GM23338 (cell line): Measurements from ENCODE around the gene CCDC91. TPM values are rescaled to one million over a fixed set of nuclear protein-coding genes. Genes with fewer than 3 reads are reported as not detected.

Experiments used
- ATAC-seq: fragments of 200-7000 bp; cut with Tn5 transposase; 3 replicates; pipeline ENCODE4 v1.9.1; 2020
- DNase-seq: peaks from one replicate; pipeline ENCODE4 v3.0.0-alpha.2; 2015; ENCODE audit warnings: low spot score
- H2AFZ ChIP-seq: fragments of 200-600 bp; sonication (generic); 2 replicates; pipeline ENCODE4 v1.8.0; 2016; ENCODE audit warnings: antibody characterized with exemption, mild to moderate bottlenecking, moderate library complexity
- H3F3A ChIP-seq: fragments of 200-600 bp; sonication (generic); replicated peaks from 2 replicates; pipeline ENCODE4 v1.8.0; 2017; ENCODE audit warnings: antibody characterized with exemption, mixed run types, low read depth
- H3K27ac ChIP-seq: fragments of 200-600 bp; sonication (generic); 2 replicates; pipeline ENCODE4 v1.6.1; 2016; ENCODE audit warnings: low read depth
- H3K27me3 ChIP-seq: fragments of 200-600 bp; sonication (generic); 2 replicates; pipeline ENCODE4 v1.8.0; 2016; ENCODE audit warnings: mild to moderate bottlenecking, mixed run types, moderate library complexity; ENCODE audit not compliant: insufficient read depth
- H3K36me3 ChIP-seq: fragments of 200-600 bp; sonication (generic); 2 replicates; pipeline ENCODE4 v1.8.0; 2016; ENCODE audit warnings: mild to moderate bottlenecking; ENCODE audit not compliant: insufficient read depth
- H3K4me1 ChIP-seq: fragments of 200-600 bp; sonication (generic); 2 replicates; pipeline ENCODE4 v1.8.0; 2016; ENCODE audit warnings: mild to moderate bottlenecking, moderate library complexity; ENCODE audit not compliant: insufficient read depth
- H3K4me2 ChIP-seq: fragments of 200-600 bp; sonication (generic); 2 replicates; pipeline ENCODE4 v1.7.1; 2017; ENCODE audit warnings: mixed run types
- H3K4me3 ChIP-seq: fragments of 200-600 bp; sonication (generic); 2 replicates; pipeline ENCODE4 v1.6.1; 2016; ENCODE audit warnings: mixed run types
- H3K79me2 ChIP-seq: fragments of 200-600 bp; sonication (generic); replicated peaks from 2 replicates; pipeline ENCODE4 v1.8.0; 2017; ENCODE audit warnings: mild to moderate bottlenecking; ENCODE audit not compliant: insufficient read depth
- H3K9me2 ChIP-seq: fragments of 200-600 bp; sonication (generic); 2 replicates; pipeline ENCODE4 v1.8.0; 2017; ENCODE audit not compliant: insufficient read depth
- H4K20me1 ChIP-seq: fragments of 200-600 bp; sonication (generic); replicated peaks from 2 replicates; pipeline ENCODE4 v1.8.0; 2017; ENCODE audit warnings: mild to moderate bottlenecking; ENCODE audit not compliant: insufficient read depth
- H3K27ac Mint-ChIP-seq: 2 replicates; pipeline ENCODE4 v1.8.0; 2020; ENCODE audit warnings: inconsistent platforms, mild to moderate bottlenecking, moderate library complexity, mixed read lengths
- H3K27me3 Mint-ChIP-seq: 3 replicates; pipeline ENCODE4 v1.8.0; 2022; ENCODE audit warnings: low read depth, mild to moderate bottlenecking, moderate library complexity, mixed read lengths, inconsistent platforms; ENCODE audit not compliant: insufficient read depth, poor library complexity
- H3K36me3 Mint-ChIP-seq: 3 replicates; pipeline ENCODE4 v1.8.0; 2021; ENCODE audit warnings: low read depth, mild to moderate bottlenecking, inconsistent platforms, moderate library complexity, mixed read lengths
- H3K4me1 Mint-ChIP-seq: 3 replicates; pipeline ENCODE4 v1.8.0; 2020; ENCODE audit warnings: mild to moderate bottlenecking, inconsistent platforms, mixed read lengths
- H3K4me3 Mint-ChIP-seq: 3 replicates; pipeline ENCODE4 v1.8.0; 2021; ENCODE audit warnings: moderate library complexity, mild to moderate bottlenecking, inconsistent platforms, mixed read lengths
- H3K9me3 Mint-ChIP-seq: 3 replicates; pipeline ENCODE4 v1.8.0; 2020; ENCODE audit warnings: moderate library complexity, mild to moderate bottlenecking, inconsistent platforms, mixed read lengths
- CREB1 ChIP-seq: fragments of 250-450 bp; sonication (Bioruptor Pico); IDR thresholded peaks from 2 replicates; pipeline ENCODE4 v1.5.0; 2020; ENCODE audit warnings: low read depth, mild to moderate bottlenecking, moderate library complexity
- EZH2 ChIP-seq: fragments of 200-600 bp; sonication (generic); IDR thresholded peaks from one replicate; pipeline ENCODE4 v1.8.0; 2017; ENCODE audit warnings: antibody characterized with exemption, mild to moderate bottlenecking, low read depth; ENCODE audit not compliant: unreplicated experiment
- EZH2phosphoT487 ChIP-seq: fragments of 200-600 bp; sonication (generic); IDR thresholded peaks from one replicate; pipeline ENCODE4 v1.8.1; 2018; ENCODE audit warnings: antibody characterized with exemption; ENCODE audit not compliant: unreplicated experiment
- JUNB ChIP-seq: IDR thresholded peaks from one replicate; pipeline ENCODE4 v1.6.1; 2016; ENCODE audit warnings: antibody characterized with exemption; ENCODE audit not compliant: unreplicated experiment
- NANOG ChIP-seq: IDR thresholded peaks from 2 replicates; pipeline ENCODE4 v1.6.1; 2016; ENCODE audit warnings: antibody characterized with exemption, borderline replicate concordance
- STAT1 ChIP-seq: IDR thresholded peaks from one replicate; pipeline ENCODE4 v1.6.1; 2016; ENCODE audit warnings: antibody characterized with exemption; ENCODE audit not compliant: unreplicated experiment
- ZNF114 ChIP-seq: fragments of 250-450 bp; sonication (Bioruptor Pico); IDR thresholded peaks from 2 replicates; pipeline ENCODE4 v1.5.0; 2020; ENCODE audit warnings: mild to moderate bottlenecking, moderate library complexity
- ZNF331 ChIP-seq: fragments of 250-450 bp; sonication (Bioruptor Pico); IDR thresholded peaks from 2 replicates; pipeline ENCODE4 v1.5.0; 2020; ENCODE audit warnings: low read depth, mild to moderate bottlenecking, moderate library complexity
- polyA plus RNA-seq: library from polyadenylated mRNA; unstranded; fragments of >200 nt; fragmentation: Nextera tagmentation; extraction: Ambion mirVana; gene quantifications from 2 replicates; pipeline ENCODE4 v1.2.1, GENCODE V29; 2016
- total RNA-seq: library from RNA; depleted of rRNA; stranded (reverse); fragments of >200 nt; shearing (Covaris generic); gene quantifications from 2 replicates; pipeline ENCODE4 v1.2.3, GENCODE V29; 2014
- TF ChIP-seq, protein P1 (sequence below), 2 experiments: fragments of 200-600 bp in 1 of 2; sonication (generic) in 1 of 2; conservative IDR thresholded peaks; 2 replicates each; pipeline versions ENCODE4 v1.5.1 to v1.6.1; 2016 to 2017; ENCODE audit warnings: antibody characterized with exemption in 2 of 2, low read depth in 2 of 2, mild to moderate bottlenecking in 2 of 2, moderate library complexity in 1 of 2
- TF ChIP-seq, protein P2 (sequence below): IDR thresholded peaks from one replicate; pipeline ENCODE4 v1.6.1; 2018; ENCODE audit warnings: antibody characterized with exemption; ENCODE audit not compliant: unreplicated experiment
- TF ChIP-seq, protein P3 (sequence below): IDR thresholded peaks from 2 replicates; pipeline ENCODE4 v1.6.1; 2016; ENCODE audit warnings: antibody characterized with exemption

CCDC91 gene
- total and polyA plus RNA-seq, 2 experiments from 2014 or later = 24.7 to 48.7 TPM

DNA sequence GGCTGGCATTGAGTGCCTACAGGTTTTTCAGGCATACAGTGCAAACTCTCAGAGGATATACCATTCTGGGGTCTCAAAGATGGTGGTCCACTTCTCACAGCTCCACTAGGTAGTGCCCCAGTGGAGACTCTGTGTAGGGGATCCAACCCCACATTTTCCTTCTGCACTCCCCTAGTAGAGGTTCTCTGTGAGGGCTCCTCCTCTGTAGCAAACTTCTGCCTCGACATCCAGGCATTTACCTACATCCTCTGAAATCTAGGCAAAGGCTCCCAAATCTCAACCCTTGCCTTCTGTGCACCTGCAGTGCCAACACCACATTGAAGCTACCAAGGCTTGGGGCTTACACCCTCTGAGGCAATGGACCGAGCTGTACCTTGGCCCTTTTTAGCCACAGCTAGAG, 179.2 kb downstream of the CCDC91 start:
- DNase-seq = no peak
- H3K79me2 ChIP-seq = no peaks in the 10 kb centered on the region
- H3K27me3 Mint-ChIP-seq = no peaks in the 10 kb centered on the region
- peaks cover 82% of the 10 kb centered on the region for H3K36me3 Mint-ChIP-seq
- H3K27ac Mint-ChIP-seq = no peak overlapping the region
- no peak overlapping the region for H3K27ac ChIP-seq
- H4K20me1 ChIP-seq = no peaks in the 10 kb centered on the region
- no peak for ATAC-seq
- no peak overlapping the region for H2AFZ ChIP-seq
- TF ChIP-seq ZNF331 (no peak), ZNF114 (CRISPR knock-in tag) (no peak), NANOG (no peak)
- TF ChIP-seq, protein P1, sequence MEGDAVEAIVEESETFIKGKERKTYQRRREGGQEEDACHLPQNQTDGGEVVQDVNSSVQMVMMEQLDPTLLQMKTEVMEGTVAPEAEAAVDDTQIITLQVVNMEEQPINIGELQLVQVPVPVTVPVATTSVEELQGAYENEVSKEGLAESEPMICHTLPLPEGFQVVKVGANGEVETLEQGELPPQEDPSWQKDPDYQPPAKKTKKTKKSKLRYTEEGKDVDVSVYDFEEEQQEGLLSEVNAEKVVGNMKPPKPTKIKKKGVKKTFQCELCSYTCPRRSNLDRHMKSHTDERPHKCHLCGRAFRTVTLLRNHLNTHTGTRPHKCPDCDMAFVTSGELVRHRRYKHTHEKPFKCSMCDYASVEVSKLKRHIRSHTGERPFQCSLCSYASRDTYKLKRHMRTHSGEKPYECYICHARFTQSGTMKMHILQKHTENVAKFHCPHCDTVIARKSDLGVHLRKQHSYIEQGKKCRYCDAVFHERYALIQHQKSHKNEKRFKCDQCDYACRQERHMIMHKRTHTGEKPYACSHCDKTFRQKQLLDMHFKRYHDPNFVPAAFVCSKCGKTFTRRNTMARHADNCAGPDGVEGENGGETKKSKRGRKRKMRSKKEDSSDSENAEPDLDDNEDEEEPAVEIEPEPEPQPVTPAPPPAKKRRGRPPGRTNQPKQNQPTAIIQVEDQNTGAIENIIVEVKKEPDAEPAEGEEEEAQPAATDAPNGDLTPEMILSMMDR (conservative IDR thresholded peaks at IDR 0.05; ENCODE audit: low read depth in 2 of 2) = no peak
- TF ChIP-seq, protein P2, sequence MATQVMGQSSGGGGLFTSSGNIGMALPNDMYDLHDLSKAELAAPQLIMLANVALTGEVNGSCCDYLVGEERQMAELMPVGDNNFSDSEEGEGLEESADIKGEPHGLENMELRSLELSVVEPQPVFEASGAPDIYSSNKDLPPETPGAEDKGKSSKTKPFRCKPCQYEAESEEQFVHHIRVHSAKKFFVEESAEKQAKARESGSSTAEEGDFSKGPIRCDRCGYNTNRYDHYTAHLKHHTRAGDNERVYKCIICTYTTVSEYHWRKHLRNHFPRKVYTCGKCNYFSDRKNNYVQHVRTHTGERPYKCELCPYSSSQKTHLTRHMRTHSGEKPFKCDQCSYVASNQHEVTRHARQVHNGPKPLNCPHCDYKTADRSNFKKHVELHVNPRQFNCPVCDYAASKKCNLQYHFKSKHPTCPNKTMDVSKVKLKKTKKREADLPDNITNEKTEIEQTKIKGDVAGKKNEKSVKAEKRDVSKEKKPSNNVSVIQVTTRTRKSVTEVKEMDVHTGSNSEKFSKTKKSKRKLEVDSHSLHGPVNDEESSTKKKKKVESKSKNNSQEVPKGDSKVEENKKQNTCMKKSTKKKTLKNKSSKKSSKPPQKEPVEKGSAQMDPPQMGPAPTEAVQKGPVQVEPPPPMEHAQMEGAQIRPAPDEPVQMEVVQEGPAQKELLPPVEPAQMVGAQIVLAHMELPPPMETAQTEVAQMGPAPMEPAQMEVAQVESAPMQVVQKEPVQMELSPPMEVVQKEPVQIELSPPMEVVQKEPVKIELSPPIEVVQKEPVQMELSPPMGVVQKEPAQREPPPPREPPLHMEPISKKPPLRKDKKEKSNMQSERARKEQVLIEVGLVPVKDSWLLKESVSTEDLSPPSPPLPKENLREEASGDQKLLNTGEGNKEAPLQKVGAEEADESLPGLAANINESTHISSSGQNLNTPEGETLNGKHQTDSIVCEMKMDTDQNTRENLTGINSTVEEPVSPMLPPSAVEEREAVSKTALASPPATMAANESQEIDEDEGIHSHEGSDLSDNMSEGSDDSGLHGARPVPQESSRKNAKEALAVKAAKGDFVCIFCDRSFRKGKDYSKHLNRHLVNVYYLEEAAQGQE = no peak
- TF ChIP-seq, protein P3, sequence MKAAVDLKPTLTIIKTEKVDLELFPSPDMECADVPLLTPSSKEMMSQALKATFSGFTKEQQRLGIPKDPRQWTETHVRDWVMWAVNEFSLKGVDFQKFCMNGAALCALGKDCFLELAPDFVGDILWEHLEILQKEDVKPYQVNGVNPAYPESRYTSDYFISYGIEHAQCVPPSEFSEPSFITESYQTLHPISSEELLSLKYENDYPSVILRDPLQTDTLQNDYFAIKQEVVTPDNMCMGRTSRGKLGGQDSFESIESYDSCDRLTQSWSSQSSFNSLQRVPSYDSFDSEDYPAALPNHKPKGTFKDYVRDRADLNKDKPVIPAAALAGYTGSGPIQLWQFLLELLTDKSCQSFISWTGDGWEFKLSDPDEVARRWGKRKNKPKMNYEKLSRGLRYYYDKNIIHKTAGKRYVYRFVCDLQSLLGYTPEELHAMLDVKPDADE = no peak
- no peaks in the 10 kb centered on the region for H3K4me1 Mint-ChIP-seq
- H3K36me3 ChIP-seq = peaks cover 41% of the 10 kb centered on the region
- H3K4me3 ChIP-seq = no peak overlapping the region
- H3K9me2 ChIP-seq = no peaks in the 10 kb centered on the region
- H3K9me3 Mint-ChIP-seq = peaks cover 68% of the 10 kb centered on the region
- H3K4me3 Mint-ChIP-seq = no peak overlapping the region
- H3F3A ChIP-seq = no peaks in the 10 kb centered on the region
- H3K4me1 ChIP-seq = no peaks in the 10 kb centered on the region
- H3K4me2 ChIP-seq = no peak overlapping the region
- H3K27me3 ChIP-seq = no peaks in the 10 kb centered on the region

DNA sequence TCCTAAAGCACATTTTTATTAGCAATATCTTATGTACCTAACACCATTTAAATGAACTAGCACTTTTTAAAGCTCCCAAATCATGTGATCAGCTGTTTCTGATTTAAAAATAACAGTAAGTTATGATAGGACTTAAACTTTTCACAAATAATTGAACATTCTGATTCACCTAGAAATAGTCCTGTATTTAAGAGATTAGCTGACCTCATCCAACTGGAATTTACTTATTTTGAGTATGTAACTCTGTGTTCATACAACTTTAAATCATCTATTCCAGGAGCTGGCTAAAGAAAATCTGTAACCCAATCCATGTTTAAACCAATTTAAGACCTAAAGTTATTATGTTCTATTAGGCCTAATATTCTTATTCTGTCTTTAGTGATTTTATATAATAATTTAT, 184.3 kb downstream of the CCDC91 start:
- Mint-ChIP-seq H3K9me3 (peaks cover 46% of the 10 kb centered on the region), H3K4me3 (no peak overlapping the region), H3K27ac (no peak overlapping the region), H3K36me3 (peaks cover 51% of the 10 kb centered on the region), H3K27me3 (no peaks in the 10 kb centered on the region), H3K4me1 (peaks cover 20% of the 10 kb centered on the region)
- Histone ChIP-seq H3K36me3 (peaks cover 22% of the 10 kb centered on the region), H3F3A (no peaks in the 10 kb centered on the region), H2AFZ (no peak overlapping the region), H3K4me1 (peaks cover 39% of the 10 kb centered on the region), H3K27ac (no peak overlapping the region), H3K4me3 (no peak overlapping the region), H3K27me3 (no peaks in the 10 kb centered on the region), H3K79me2 (no peaks in the 10 kb centered on the region), H3K4me2 (no peak overlapping the region), H3K9me2 (no peaks in the 10 kb centered on the region), H4K20me1 (no peaks in the 10 kb centered on the region)
- DNase-seq (no peak), ATAC-seq (no peak)
- TF ChIP-seq CREB1 (CRISPR knock-in tag) = no peak
- no peak for TF ChIP-seq ZNF331
- TF ChIP-seq JUNB = no peak
- no peak for TF ChIP-seq EZH2phosphoT487
- no peak for TF ChIP-seq STAT1
- TF ChIP-seq, protein P1 (conservative IDR thresholded peaks at IDR 0.05; ENCODE audit: low read depth in 2 of 2) = no peak
- TF ChIP-seq, protein P2 = no peak
- no peak for TF ChIP-seq NANOG
- no peak for TF ChIP-seq EZH2
